GM21528 (cell line): ENCODE measurements around the gene COL4A5.
"Not testable (repeated sequence)": the region's sequence is repeated elsewhere in the genome, so short reads cannot be mapped to it uniquely, and the experiment has no call there.

Experiments used
- ATAC-seq: cut with Tn5 transposase; IDR thresholded peaks from one replicate; pipeline ENCODE4 v1.9.1; 2021; ENCODE audit warnings: mild to moderate bottlenecking, moderate library complexity; ENCODE audit not compliant: unreplicated experiment, low FRiP score

The COL4A5 gene

DNA sequence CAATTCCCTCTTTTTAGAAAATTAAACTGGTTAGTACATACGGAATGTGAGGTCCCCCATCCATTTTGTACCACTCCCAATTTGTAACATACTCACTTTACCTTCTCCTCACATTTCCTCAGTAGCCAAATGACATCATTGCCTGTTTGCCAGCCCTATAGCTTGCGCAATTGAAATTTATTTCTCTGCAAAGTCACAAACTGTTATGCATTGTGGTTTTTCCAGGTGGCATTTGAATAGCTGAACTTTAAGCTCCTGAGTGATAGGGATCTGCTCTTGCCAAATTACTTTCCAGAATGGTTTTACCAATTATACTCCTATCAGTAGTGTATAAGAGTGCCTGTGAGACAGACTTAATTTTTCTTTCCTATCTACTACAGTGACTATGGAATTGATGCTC is 7.7 kb downstream of the COL4A5 start:
- no peak for ATAC-seq

- ATAC-seq = no peak
These were observed 14.2 kb downstream of the COL4A5 start for GRCh38 chrX:108453841-108454240.

DNA sequence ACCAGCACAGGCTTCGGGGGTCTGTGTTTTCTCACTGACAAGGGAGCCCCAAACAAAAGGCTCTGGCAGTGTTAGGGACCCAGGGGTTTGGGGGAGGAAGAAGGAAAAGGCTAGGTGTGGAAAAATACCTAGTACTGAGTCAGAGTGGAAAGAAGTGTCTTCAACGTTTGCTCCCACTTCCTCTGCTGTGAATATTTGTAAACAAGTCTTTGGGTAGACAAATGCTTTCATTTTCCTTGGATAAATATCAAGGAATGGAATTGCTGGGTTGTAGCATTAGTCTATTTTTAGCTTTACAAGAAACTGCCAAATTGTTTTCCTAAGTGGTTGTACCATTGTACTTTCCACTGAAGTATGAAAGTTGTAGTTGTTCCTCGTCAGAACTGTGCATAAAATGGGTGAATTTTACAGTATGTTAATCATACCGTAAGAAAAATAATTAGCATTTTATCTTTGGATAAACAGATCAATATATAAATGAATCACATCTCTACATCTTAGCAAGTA is 17.4 kb downstream of the COL4A5 start:
- ATAC-seq = no peak

- ATAC-seq = no peak
These were observed 25.0 kb downstream of the COL4A5 start for GRCh38 chrX:108464604-108465003.

- ATAC-seq = no peak
These were observed 28.8 kb downstream of the COL4A5 start for GRCh38 chrX:108468486-108468885.

GRCh38 chrX:108473979-108474378 is 34.3 kb downstream of the COL4A5 start:
- no peak for ATAC-seq

DNA sequence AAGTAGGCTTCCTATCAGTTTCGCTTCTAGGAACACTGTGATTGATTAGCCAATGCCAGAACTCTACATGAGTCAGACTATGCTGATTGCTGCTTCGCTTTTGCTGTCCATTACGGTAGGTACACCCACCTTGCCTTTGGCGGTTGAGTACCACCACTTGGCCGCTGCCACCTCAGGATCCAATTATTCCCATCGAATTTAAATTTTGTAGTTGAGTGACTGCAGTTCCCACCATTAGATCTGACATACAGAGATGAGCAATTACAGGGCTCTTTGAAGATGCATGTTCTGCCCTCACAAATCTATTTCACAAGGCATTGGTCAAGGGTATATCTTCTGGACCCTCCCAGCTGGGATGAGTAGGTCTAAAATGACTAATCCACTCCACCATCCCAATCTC is 41.9 kb downstream of the COL4A5 start:
- not testable (repeated sequence) for ATAC-seq

DNA sequence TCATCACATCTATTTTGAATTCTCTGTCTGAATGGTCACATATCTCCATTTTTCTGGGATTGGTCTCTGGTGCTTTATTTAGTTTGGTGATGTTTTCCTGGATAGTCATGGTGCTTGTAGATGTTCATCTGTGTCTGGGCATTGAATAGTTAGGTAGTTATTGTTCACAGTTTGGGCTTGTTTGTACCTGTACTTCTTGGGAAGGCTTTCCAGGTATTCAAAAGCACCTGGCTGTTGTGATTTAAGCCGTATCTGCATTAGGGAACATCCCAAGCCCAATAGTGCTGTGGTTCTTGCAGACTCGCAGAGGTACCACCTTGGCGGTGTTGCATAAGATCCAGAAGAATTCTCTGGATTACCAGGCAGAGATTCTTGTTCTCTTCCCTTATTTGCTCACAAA is 44.6 kb downstream of the COL4A5 start:
- ATAC-seq = no peak

DNA sequence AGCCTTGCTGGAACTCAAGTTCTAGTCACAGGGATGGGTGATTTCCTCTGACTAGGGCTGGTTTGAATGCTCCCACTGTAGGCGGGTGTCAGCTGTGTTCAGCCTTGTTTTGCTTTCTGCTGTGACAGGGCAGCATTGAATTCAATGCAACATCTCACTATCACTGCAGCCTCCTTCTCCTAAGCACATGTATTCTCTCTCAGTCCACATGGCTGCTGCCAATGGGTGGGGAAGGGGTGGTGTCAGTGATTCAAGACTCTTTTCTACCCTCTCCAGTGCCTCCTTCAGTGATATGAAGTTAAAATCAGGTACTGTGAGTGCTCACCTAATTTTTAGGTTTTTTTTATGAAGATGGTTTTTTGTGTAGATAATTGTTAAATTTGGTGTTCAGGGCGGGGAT is 46.3 kb downstream of the COL4A5 start:
- no peak for ATAC-seq

GRCh38 chrX:108494406-108495090 is 54.9 kb downstream of the COL4A5 start:
- no peak for ATAC-seq

DNA sequence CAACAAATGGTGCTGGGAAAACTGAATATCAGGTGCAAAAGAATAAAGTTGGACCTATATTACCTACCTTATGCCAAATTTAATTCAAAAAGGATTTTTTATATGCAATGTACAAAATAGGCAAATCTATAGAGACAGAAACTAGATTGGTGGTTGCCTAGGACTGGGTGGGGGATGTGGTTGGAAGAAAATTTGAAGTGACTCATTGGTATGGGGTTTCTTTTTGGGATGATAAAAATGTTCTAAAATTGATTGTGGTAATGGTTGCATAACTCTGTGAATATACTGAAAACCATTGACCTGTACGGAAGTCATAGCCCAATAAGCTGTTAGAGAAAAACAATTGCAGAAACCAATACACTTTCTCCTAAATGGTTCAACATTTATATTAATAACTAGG is 72.1 kb downstream of the COL4A5 start:
- no peak for ATAC-seq

GRCh38 chrX:108516184-108516583 is 76.5 kb downstream of the COL4A5 start:
- ATAC-seq = no peak

DNA sequence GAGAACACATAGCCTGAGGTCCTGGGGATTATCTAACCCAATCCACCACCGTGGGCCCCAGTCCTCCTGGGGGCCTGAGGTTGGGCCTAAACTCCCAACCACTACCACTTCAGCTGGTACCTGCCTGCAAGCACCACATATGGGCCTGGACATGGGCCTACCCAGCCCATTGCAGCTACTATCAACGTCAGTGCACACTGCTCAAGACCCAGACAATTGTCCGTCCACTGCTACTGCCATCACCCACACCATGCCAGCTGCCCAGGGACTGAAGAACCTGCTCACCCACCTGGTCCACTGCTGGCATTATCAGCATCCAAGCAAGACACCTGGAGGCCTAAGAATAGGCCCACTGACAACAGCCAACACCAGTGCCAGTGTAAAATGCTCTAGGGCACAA is 88.1 kb downstream of the COL4A5 start:
- no peak for ATAC-seq

DNA sequence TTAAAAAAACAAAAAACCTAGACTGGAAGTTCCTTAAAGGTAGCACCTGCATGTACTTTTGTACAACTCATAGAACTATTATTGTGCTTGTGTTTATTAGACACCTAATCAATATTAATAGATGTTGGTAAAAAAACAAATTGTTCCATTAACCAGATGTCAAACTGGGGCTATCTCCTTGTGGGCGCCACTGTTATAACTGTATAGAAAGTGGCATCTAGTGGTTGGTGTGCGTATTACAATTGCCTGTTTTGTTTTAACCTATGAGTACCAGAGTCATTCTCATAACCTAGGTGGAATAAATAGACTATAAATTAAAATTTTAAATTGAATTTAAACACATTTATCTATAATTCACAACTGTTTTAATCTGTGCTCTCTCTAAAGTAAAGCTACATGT is 97.4 kb downstream of the COL4A5 start:
- ATAC-seq = peak; percentile 68

DNA sequence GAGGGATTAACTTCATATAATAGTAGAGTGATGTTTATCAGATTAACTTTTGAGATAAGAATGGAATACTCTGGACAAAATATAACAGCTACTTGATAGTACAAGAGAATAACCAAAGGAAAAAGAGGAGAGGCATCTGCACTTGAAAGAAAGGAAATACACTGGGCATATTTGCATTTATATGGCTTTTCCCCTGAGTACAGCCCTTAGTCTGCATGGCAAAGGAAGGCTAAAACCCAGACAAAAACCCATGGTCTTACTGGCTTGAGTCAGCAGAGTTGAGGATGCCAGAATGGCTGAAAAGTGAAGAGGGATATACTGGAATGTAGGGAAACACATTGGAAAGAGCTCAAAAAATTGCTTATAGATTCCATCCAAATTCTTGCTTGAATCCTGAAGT is 101.6 kb downstream of the COL4A5 start:
- no peak for ATAC-seq

DNA sequence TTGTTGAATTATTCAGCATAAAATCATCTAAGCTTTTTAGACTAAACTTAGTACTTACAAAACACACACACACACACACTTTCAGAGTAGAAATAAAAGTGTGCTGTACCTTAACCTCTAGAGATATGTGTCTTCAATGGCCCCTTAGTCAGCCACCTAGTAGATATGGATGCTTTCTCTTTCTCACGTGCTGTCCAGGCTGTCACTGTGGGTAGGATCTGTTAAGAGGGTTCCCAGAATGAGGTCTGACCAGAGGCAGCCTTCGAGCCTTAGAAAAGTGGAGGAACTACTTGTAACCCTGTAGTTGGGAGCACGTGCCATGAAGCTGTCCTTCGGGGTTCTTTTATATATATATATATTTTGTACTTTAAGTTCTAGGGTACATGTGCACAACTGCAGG is 117.9 kb downstream of the COL4A5 start:
- ATAC-seq = no peak

DNA sequence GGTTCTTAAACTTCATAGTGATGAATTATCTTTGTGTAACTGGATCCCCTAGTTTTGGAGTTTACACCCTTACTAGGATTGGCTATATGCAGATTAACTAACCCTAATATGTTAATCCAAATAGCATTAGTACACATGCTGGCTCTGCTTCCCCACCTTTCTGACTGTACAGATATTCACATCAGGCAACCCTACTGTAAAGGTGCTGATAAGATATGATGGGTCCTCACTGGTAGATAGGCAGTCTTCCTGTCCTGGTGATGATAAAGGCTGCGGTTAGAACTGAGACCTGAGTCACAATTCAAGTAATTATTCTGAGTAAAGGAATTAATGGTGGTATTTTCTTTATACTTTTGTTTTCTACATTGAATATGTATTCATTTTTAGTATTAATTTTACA is 118.6 kb downstream of the COL4A5 start:
- no peak for ATAC-seq

DNA sequence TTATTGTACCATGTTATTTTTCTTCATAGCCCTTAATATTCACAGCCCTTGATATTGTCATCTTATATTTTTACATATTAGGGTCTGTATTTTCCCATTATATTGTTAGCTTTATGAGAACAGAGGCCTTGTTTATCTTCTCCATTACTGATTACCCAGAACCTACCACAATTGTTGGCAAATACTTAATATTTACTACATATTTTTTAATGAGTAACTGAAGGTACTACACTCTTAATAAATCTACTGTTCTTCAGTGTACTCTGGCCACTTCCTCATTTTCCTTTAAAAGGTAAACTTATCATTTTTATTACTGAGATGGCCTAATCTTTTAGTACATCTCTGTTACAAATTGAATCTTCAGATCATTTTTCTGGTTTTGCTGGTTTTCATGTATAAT is 133.5 kb downstream of the COL4A5 start:
- ATAC-seq = no peak

DNA sequence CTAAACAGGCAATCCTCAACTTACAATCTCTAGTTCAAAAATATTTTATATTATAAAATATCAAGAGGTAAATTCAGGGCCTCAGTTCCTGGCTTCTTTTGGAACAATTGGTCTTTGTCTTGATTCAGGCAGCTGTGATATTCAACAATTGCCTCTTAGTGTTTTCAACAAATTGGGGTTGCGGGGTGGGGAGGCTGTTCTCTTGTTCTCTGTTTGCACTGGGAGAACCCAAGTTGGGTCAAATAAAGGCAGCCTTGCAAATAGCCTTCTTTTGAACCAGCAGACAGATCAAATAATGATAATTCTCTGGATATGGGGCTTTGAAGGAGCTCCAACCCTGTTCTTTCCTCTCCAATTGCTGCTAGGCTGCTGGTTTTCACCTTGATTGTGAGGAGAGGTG is 142.5 kb downstream of the COL4A5 start:
- no peak for ATAC-seq

DNA sequence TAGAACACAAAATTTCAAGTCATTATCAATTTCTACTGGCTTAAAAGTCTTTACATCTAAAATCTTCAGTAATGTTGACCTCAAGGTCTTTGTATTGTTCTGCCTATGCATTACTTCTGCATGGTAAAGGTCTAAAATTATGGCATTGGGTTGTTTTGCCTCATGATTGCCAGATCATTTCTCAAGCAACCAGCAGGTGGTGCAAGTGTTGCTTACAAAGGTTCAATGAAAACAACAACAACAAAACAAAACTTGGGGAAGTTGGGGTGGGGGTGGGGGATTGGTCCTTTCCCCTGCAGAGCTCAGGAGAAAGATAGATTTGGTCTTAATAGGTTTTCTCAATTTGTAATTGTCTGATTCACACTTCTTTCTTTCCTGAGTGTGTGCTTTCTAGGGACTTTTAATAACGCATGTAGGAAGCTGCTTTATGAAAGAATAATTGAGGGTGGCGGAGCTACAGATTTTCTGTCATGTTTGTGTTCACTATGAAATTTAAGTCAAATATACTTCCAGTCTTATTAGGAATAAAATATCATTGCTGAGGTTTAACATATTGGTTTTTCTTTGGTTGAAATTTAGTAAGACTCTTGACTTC is 145.1 kb downstream of the COL4A5 start:
- ATAC-seq = no peak

DNA sequence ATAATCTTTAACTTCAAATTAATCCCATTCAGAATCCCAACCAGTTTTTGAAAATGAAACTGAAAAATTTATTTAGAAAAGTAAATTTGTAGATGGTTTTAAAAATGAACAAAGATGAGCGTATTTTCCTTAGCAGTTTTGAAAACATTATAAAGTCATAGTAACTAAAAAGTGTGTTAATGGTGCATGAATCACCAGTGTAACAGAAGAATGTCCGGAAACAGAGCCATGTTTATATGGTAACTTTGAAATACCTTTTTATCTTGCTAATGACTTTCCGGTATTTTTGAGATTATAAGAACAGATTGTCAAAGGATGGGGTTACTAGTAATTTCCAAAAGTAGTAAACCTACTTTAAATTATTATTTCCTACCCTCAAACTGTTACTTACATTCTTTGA is 150.9 kb downstream of the COL4A5 start:
- no peak for ATAC-seq

DNA sequence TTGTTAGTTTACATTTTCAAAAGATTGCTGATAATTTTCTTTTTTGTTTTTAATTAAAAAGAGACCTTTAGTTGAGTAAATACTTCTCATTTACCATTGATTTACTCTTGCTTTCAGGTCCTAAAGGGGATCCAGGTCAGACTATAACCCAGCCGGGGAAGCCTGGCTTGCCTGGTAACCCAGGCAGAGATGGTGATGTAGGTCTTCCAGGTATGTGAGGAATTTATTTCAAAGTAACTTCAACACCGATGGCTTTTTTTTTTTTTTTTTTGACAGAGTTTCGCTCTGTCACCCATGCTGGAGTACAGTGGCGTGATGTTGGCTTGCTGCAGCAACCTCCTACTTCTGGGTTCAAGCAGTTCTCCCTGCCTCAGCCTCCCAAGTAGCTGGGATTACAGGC is 161.6 kb downstream of the COL4A5 start:
- no peak for ATAC-seq
